ENCODE results near the gene SDHAF2.
"Not testable (repeated sequence)": the region's sequence is repeated elsewhere in the genome, so short reads cannot be mapped to it uniquely, and the experiment has no call there.

The SDHAF2 gene

GRCh38 chr11:61425367-61426131, 4.4 kb upstream of the SDHAF2 start (continued):
- TF ChIP-seq ZBTB8A (tag by site-specific recombination; IDR thresholded peaks at IDR 0.05) (no peak), ZNF341 (tag by site-specific recombination; IDR thresholded peaks at IDR 0.05; ENCODE audit: low read depth) (no peak), SALL2 (tag by site-specific recombination; IDR thresholded peaks at IDR 0.05; ENCODE audit: borderline replicate concordance) (no peak), ZBTB7A (tag by site-specific recombination; IDR thresholded peaks at IDR 0.05; ENCODE audit: low read depth) (no peak), ZNF692 (tag by site-specific recombination; IDR thresholded peaks at IDR 0.05) (no peak), RBAK (tag by site-specific recombination; IDR thresholded peaks at IDR 0.05) (no peak), ZFP37 (tag by site-specific recombination; IDR thresholded peaks at IDR 0.05) (no peak), ZNF292 (tag by site-specific recombination; IDR thresholded peaks at IDR 0.05; ENCODE audit: borderline replicate concordance, low read depth) (no peak)

GRCh38 chr11:61429346-61429690, 606 bp upstream of the SDHAF2 start:
- Histone ChIP-seq H3K27ac (ENCODE audit: extremely low read depth, low read depth, low read length) (peak overlapping the region; percentile 99), H3K36me3 (ENCODE audit: control insufficient read depth in 2 of 2, insufficient read depth in 1 of 2, low read length in 2 of 2) (peaks cover 22 to 64% of the 10 kb centered on the region in 2 experiments)
- CTCF ChIA-PET: interaction anchor here (0.6 to 1.1 kb wide), 6 partner anchors 11 to 654 kb away, joined by 3 to 4 read pairs (median 4); partner anchors contain the start of gene LRRC10B

GRCh38 chr11:61430839-61431238, 915 bp downstream of the SDHAF2 start:
- CTCF ChIA-PET: interaction anchor here (0.9 to 1.2 kb wide), 2 partner anchors 13 to 15 kb away, joined by 3 read pairs; no protein-coding TSS in a partner anchor

More at GRCh38 chr11:61429346-61429690, 606 bp upstream of the SDHAF2 start:
- Histone ChIP-seq H3K9me3 (ENCODE audit: control insufficient read depth, insufficient read depth, low read depth, low read length) (no peaks in the 10 kb centered on the region), H3K4me3 (ENCODE audit: low read depth, low read length) (peak overlapping the region; percentile 95), H3K4me1 (ENCODE audit: control insufficient read depth, insufficient read depth, low read length) (no peaks in the 10 kb centered on the region)
- POLR2A ChIA-PET: interaction anchor here (0.6 to 1.9 kb wide), 12 partner anchors 9 to 166 kb away, joined by 3 to 16 read pairs (median 4); partner anchors contain the start of genes CYB561A3, TMEM138 and TMEM216
- TF ChIP-seq PBX3 (CRISPR knock-in tag; IDR thresholded peaks at IDR 0.05) (0 out of 2 replicates have a peak, but pooled peaks have one; percentile 23), ZNF423 (tag by site-specific recombination; IDR thresholded peaks at IDR 0.05) (peak; percentile 66), MYNN (tag by site-specific recombination; IDR thresholded peaks at IDR 0.05; ENCODE audit: borderline replicate concordance) (0 out of 2 replicates have a peak, but pooled peaks have one; percentile 11), KLF16 (tag by site-specific recombination; IDR thresholded peaks at IDR 0.05) (no peak), ZNF639 (tag by site-specific recombination; IDR thresholded peaks at IDR 0.05) (no peak), HIC1 (tag by site-specific recombination; IDR thresholded peaks at IDR 0.05) (0 out of 2 replicates have a peak, but pooled peaks have one; percentile 53)

More at GRCh38 chr11:61430839-61431238, 915 bp downstream of the SDHAF2 start:
- H3K4me1 ChIP-seq (ENCODE audit: control insufficient read depth, insufficient read depth, low read length); POLR2A ChIA-PET; H3K27ac ChIP-seq (ENCODE audit: extremely low read depth, low read depth, low read length); H3K9me3 ChIP-seq (ENCODE audit: control insufficient read depth, insufficient read depth, low read depth, low read length): not testable (repeated sequence)
- peak overlapping the region; percentile 99 for H3K4me3 ChIP-seq (ENCODE audit: low read depth, low read length)
- peaks cover 19 to 52% of the 10 kb centered on the region in 2 experiments for H3K36me3 ChIP-seq (ENCODE audit: control insufficient read depth in 2 of 2, insufficient read depth in 1 of 2, low read length in 2 of 2)

Measured in HEK293 (cell line).